Measurements from ENCODE around the gene DIPK1A.

The DIPK1A gene

GRCh38 chr1:92937731-92938130, 23.5 kb downstream of the DIPK1A start:
- H3K4me1 ChIP-seq (ENCODE audit: control insufficient read depth in 1 of 2, insufficient read depth in 1 of 2, low read depth in 1 of 2, low read length in 1 of 2): no peaks in the 10 kb centered on the region
- H3K27ac ChIP-seq: no peak overlapping the region
- H3K27me3 ChIP-seq: no peaks in the 10 kb centered on the region
- TF ChIP-seq, protein P1, sequence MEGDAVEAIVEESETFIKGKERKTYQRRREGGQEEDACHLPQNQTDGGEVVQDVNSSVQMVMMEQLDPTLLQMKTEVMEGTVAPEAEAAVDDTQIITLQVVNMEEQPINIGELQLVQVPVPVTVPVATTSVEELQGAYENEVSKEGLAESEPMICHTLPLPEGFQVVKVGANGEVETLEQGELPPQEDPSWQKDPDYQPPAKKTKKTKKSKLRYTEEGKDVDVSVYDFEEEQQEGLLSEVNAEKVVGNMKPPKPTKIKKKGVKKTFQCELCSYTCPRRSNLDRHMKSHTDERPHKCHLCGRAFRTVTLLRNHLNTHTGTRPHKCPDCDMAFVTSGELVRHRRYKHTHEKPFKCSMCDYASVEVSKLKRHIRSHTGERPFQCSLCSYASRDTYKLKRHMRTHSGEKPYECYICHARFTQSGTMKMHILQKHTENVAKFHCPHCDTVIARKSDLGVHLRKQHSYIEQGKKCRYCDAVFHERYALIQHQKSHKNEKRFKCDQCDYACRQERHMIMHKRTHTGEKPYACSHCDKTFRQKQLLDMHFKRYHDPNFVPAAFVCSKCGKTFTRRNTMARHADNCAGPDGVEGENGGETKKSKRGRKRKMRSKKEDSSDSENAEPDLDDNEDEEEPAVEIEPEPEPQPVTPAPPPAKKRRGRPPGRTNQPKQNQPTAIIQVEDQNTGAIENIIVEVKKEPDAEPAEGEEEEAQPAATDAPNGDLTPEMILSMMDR (IDR thresholded peaks at IDR 0.05): no peak
- no peak overlapping the region for H3K4me3 ChIP-seq (ENCODE audit: low read depth in 1 of 2, low read length in 1 of 2)
- no peaks in the 10 kb centered on the region for H3K36me3 ChIP-seq
- H3K9me3 ChIP-seq: no peaks in the 10 kb centered on the region

- H3K27me3 ChIP-seq: no peaks in the 10 kb centered on the region
- H3K4me1 ChIP-seq (ENCODE audit: control insufficient read depth in 1 of 2, insufficient read depth in 1 of 2, low read depth in 1 of 2, low read length in 1 of 2): no peaks in the 10 kb centered on the region
- no peaks in the 10 kb centered on the region for H3K9me3 ChIP-seq
- TF ChIP-seq, protein P1 (IDR thresholded peaks at IDR 0.05): no peak
- H3K4me3 ChIP-seq (ENCODE audit: low read depth in 1 of 2, low read length in 1 of 2): no peak overlapping the region
- H3K27ac ChIP-seq: no peak overlapping the region
- H3K36me3 ChIP-seq: no peaks in the 10 kb centered on the region
Measured at GRCh38 chr1:92936865-92937264, 24.4 kb downstream of the DIPK1A start.

DNA sequence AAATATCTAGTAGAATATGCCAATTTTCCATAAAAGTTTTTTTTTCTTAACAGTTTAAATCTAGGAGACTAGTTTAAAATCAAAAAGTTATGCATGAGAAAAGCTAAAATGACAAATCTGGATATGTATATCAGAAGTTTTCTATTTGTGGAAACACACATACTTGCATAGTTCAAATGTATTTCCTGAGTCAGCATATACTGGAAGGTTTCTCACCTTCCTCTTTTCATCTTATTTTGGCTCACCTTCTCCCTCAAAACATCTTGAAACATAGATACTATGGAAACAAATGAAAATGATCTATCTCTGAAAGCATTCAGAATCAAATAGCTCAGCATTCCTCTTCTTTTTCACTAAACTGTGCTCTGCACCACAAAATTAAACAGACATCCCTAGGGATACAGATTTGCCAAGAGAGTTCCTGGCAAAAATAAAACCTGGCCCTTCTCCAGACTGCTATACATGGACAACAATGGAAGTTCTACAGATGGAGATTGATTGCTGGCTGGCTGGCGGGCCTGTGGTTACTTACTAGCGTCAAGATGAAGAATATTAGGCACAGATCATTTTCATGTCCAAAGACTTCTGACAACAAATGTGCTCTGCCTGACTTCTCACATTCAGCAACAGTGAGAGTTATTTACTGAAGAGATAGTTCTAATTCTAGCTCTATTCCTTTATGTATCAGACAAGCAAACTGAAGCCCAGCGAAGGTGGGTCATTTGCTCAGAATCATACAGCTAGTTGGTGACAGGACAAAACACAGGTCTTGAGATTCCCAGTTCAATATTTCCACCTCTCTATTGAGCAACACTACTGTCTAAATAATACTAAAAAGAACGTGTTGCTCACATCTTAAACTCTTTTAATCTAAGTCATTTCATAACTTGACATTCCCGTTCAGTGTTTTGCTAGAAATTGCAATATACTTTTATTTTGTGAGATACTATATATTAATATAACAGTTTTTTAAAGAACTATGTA, 26.6 kb downstream of the DIPK1A start:
- Histone ChIP-seq H3K9me3 (no peaks in the 10 kb centered on the region), H3K27me3 (no peaks in the 10 kb centered on the region), H3K4me1 (ENCODE audit: control insufficient read depth in 1 of 2, insufficient read depth in 1 of 2, low read depth in 1 of 2, low read length in 1 of 2) (no peaks in the 10 kb centered on the region), H3K27ac (no peak overlapping the region), H3K4me3 (ENCODE audit: low read depth in 1 of 2, low read length in 1 of 2) (no peak overlapping the region), H3K36me3 (no peaks in the 10 kb centered on the region)
- TF ChIP-seq, protein P1 (IDR thresholded peaks at IDR 0.05): no peak

GRCh38 chr1:92933459-92933858, 27.8 kb downstream of the DIPK1A start:
- Histone ChIP-seq H3K27me3 (no peaks in the 10 kb centered on the region), H3K27ac (no peak overlapping the region), H3K4me3 (ENCODE audit: low read depth in 1 of 2, low read length in 1 of 2) (no peak overlapping the region), H3K9me3 (no peaks in the 10 kb centered on the region), H3K36me3 (no peaks in the 10 kb centered on the region), H3K4me1 (ENCODE audit: control insufficient read depth in 1 of 2, insufficient read depth in 1 of 2, low read depth in 1 of 2, low read length in 1 of 2) (no peaks in the 10 kb centered on the region)
- TF ChIP-seq, protein P1 (IDR thresholded peaks at IDR 0.05): no peak

- Histone ChIP-seq H3K27me3 (no peaks in the 10 kb centered on the region), H3K9me3 (no peaks in the 10 kb centered on the region), H3K36me3 (no peaks in the 10 kb centered on the region), H3K4me1 (ENCODE audit: control insufficient read depth in 1 of 2, insufficient read depth in 1 of 2, low read depth in 1 of 2, low read length in 1 of 2) (peaks cover 0 to 10% of the 10 kb centered on the region in 2 experiments), H3K4me3 (ENCODE audit: low read depth in 1 of 2, low read length in 1 of 2) (no peak overlapping the region), H3K27ac (no peak overlapping the region)
- TF ChIP-seq, protein P1 (IDR thresholded peaks at IDR 0.05): no peak
Measured at GRCh38 chr1:92931691-92932090, 29.6 kb downstream of the DIPK1A start.

Data from neutrophil (primary cell).